Neural crest cell (in vitro differentiated cells): ENCODE results near the gene OR6X1. TPM values are rescaled to one million over a fixed set of nuclear protein-coding genes. Genes with fewer than 3 reads are reported as not detected.
A peak's percentile ranks its signal among the peaks of the same experiment; 100 is the strongest.

Experiments used
- DNase-seq: peaks from one replicate; pipeline ENCODE4 v3.0.0; 2021; ENCODE audit warnings: low read depth, mixed read lengths, low spot score
- H3K27ac Mint-ChIP-seq: one replicate; pipeline ENCODE4 v1.8.0; 2021; ENCODE audit warnings: mild to moderate bottlenecking, mixed read lengths; ENCODE audit not compliant: unreplicated experiment
- H3K27me3 Mint-ChIP-seq: 2 replicates; pipeline ENCODE4 v1.8.0; 2021; ENCODE audit warnings: low read depth, mild to moderate bottlenecking, mixed read lengths
- H3K36me3 Mint-ChIP-seq: 2 replicates; pipeline ENCODE4 v1.8.0; 2021; ENCODE audit warnings: low read depth, mild to moderate bottlenecking, mixed read lengths
- H3K4me1 Mint-ChIP-seq: 2 replicates; pipeline ENCODE4 v1.8.0; 2021; ENCODE audit warnings: mixed read lengths
- H3K4me3 Mint-ChIP-seq: one replicate; pipeline ENCODE4 v1.8.0; 2021; ENCODE audit warnings: mild to moderate bottlenecking, mixed read lengths
- H3K9me3 Mint-ChIP-seq: 2 replicates; pipeline ENCODE4 v1.8.0; 2021; ENCODE audit warnings: mixed read lengths
- total RNA-seq: library from RNA; stranded (reverse); gene quantifications from 2 replicates; pipeline ENCODE4 v1.2.1, GENCODE V29; 2021
- TF ChIP-seq, protein P1 (sequence below): fragments of 200-600 bp; sonication (generic); conservative IDR thresholded peaks from 2 replicates; pipeline ENCODE4 v1.5.0; 2021; ENCODE audit warnings: antibody characterized with exemption, mild to moderate bottlenecking

The OR6X1 gene
- total RNA-seq, 1 donor from 2014 or later, result not detected

- peaks cover 19% of the 10 kb centered on the region for H3K36me3 Mint-ChIP-seq
- peaks cover 31% of the 10 kb centered on the region for H3K4me1 Mint-ChIP-seq
- peak overlapping the region; percentile 76 for H3K27ac Mint-ChIP-seq
- no peaks in the 10 kb centered on the region for H3K9me3 Mint-ChIP-seq
- peaks cover 2% of the 10 kb centered on the region for H3K27me3 Mint-ChIP-seq
- no peak for DNase-seq
- TF ChIP-seq, protein P1, sequence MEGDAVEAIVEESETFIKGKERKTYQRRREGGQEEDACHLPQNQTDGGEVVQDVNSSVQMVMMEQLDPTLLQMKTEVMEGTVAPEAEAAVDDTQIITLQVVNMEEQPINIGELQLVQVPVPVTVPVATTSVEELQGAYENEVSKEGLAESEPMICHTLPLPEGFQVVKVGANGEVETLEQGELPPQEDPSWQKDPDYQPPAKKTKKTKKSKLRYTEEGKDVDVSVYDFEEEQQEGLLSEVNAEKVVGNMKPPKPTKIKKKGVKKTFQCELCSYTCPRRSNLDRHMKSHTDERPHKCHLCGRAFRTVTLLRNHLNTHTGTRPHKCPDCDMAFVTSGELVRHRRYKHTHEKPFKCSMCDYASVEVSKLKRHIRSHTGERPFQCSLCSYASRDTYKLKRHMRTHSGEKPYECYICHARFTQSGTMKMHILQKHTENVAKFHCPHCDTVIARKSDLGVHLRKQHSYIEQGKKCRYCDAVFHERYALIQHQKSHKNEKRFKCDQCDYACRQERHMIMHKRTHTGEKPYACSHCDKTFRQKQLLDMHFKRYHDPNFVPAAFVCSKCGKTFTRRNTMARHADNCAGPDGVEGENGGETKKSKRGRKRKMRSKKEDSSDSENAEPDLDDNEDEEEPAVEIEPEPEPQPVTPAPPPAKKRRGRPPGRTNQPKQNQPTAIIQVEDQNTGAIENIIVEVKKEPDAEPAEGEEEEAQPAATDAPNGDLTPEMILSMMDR, result no peak
- H3K4me3 Mint-ChIP-seq, result peak overlapping the region; percentile 89
These were observed 12.1 kb downstream of the OR6X1 start for GRCh38 chr11:123742031-123742723.

DNA sequence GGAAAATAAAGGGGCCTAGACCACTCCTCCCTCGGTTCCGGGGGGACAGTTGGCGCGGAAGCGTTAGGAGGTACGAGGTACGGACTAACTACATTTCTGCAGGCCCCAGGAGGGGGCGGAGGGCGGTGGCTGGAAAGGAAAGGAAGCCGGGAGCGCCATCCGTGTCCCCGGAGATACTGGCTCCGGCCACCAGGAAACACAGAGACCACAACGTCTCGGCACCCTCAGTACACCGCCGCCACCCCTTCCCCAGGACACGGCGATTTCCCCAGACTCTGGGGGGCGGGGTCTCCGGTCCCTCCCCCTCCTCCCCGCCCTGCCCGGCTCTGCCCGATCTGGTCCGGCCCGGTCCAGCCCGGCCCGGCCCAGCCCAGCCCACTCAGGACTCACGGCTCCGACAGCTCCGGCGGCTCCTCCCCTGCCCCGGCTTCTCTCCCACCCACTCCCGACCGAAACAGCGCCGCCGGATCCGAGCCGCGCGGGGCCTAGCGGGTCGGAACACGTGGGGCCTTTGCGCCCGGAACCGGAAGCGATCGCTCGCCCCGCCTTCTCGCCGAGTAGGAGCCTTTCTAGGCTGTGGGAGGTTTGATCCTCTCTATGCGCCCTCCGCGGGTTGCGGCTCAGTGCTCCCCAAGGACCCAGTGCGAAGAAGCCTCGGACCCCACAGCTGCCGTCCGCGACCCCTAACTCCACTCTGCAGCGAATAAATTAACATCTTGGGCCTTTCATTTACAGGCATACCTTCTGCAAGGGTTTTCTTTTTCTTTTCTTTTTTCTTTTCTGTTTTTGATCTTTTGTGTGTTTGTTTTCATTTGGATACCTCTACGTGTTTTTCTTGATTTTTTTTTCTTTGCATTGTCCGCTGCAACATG lies 12.9 kb downstream of the OR6X1 start, which contains the start of gene ZNF202:
Gene ZNF202, minus strand, starts transcription at position 502 of the 872 bp plus-strand sequence. CDS start 10,772 bp downstream, outside the sequence.
- Mint-ChIP-seq H3K4me3 (peak within 1 kb of the TSS; percentile 89), H3K27ac (peak within 1 kb of the TSS; percentile 90), H3K9me3 (no peaks in the 10 kb centered on the region), H3K4me1 (peaks cover 31% of the 10 kb centered on the region), H3K27me3 (peaks cover 2% of the 10 kb centered on the region), H3K36me3 (peaks cover 27% of the 10 kb centered on the region)
- TF ChIP-seq, protein P1, result peak; percentile 57
- peak; percentile 85 for DNase-seq

DNA sequence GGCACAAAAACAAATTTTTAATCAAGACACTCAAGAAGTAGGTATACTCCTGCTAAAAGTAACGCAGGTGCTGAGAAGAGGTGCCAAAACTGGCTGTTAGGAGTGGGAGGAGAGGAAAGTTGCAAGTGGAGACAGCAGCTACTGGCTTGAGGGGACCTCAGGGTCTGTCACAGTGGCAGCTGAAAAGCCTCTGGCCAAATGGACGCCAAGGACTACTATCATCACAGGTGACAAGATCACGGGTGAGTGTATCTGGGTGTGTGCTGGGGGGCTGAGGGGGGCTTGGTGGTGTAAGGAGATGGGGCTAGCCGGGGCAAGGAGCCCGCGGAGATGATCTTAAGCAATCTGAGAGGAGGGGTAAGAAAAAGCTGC lies 13.5 kb downstream of the OR6X1 start:
- TF ChIP-seq, protein P1, result no peak
- Mint-ChIP-seq H3K9me3 (no peaks in the 10 kb centered on the region), H3K4me3 (peak overlapping the region; percentile 89), H3K27ac (peak overlapping the region; percentile 90), H3K36me3 (peaks cover 28% of the 10 kb centered on the region), H3K27me3 (peaks cover 2% of the 10 kb centered on the region), H3K4me1 (peaks cover 31% of the 10 kb centered on the region)
- no peak for DNase-seq

DNA sequence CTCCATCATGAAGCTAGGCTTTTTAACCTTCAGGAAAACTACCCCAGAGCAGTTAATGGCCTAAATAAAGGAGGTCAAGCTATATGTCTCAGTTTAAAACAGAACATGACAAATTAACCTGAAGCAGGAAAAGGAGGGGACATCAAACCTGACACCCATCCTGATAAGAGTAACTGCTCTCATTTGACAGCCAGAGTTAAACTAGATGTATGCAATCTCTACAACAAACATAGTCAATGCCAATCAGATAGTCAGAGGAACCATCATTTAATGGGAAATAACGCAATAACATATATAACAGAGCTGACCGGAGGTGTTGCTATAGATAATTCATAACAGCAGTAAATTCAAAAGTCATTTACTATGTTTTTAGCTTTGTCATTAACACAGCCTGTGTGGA lies 15.9 kb downstream of the OR6X1 start:
- H3K36me3 Mint-ChIP-seq, result peaks cover 34% of the 10 kb centered on the region
- H3K27me3 Mint-ChIP-seq, result no peaks in the 10 kb centered on the region
- no peak overlapping the region for H3K27ac Mint-ChIP-seq
- H3K9me3 Mint-ChIP-seq, result no peaks in the 10 kb centered on the region
- TF ChIP-seq, protein P1, result no peak
- no peak for DNase-seq
- peaks cover 31% of the 10 kb centered on the region for H3K4me1 Mint-ChIP-seq
- H3K4me3 Mint-ChIP-seq, result peak overlapping the region; percentile 54

GRCh38 chr11:123736769-123737168 lies 17.5 kb downstream of the OR6X1 start:
- H3K4me3 Mint-ChIP-seq, result no peak overlapping the region
- no peak overlapping the region for H3K27ac Mint-ChIP-seq
- peaks cover 20% of the 10 kb centered on the region for H3K4me1 Mint-ChIP-seq
- TF ChIP-seq, protein P1, result no peak
- no peaks in the 10 kb centered on the region for H3K9me3 Mint-ChIP-seq
- no peaks in the 10 kb centered on the region for H3K27me3 Mint-ChIP-seq
- H3K36me3 Mint-ChIP-seq, result peaks cover 34% of the 10 kb centered on the region
- DNase-seq, result no peak
